HG03175 (cell line): Measurements from ENCODE around the gene FBXO31.
"Not testable (repeated sequence)": the region's sequence is repeated elsewhere in the genome, so short reads cannot be mapped to it uniquely, and the experiment has no call there.

ENCODE experiments used
- ATAC-seq: cut with Tn5 transposase; IDR thresholded peaks from one replicate; pipeline ENCODE4 v1.9.1; 2021; ENCODE audit warnings: mild to moderate bottlenecking, moderate library complexity; ENCODE audit not compliant: unreplicated experiment

The FBXO31 gene

DNA sequence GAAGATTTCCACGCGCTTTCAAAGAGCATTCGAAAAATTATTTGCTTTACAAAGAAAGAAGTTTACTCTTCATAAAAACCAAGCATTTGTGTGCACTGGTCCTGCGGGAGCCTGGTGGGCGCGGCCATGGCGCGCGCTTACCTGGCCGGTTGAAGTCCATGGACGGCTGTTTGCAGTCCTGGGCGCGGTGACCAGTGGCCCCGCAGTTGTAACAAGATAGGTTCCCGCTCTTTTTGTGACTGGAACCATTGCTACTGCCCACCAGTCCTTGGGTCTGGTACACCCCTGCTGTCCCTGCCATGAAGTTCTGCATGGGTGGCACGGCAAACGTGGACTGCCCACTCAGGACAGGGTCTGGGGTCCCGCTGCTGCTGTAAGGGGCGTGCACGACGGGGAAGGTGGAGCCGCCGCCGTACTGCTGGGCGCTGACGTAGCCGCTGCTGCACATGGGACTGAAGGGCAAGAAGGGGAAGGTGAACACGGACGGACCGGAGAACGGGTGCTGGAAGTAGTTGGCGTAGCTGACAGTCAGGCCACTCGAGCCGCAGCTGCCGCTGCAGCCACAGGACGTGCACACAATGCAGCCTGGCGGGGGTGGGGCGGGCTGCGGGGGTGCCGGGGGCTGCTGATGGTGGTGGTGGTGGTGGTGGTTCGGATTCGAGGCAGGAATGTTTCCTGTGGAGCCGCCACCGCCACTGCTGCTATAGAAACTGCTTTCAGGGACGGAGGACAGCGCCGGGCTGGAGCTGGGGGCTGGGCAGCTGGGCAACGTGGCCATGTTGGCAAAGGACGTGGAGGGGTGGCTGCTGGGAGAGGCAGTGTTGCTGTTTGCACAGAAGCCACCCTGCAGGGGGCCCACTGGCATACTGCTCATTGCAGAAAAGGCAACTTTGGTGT is 28.0 kb upstream of the FBXO31 start:
- ATAC-seq, result no peak

DNA sequence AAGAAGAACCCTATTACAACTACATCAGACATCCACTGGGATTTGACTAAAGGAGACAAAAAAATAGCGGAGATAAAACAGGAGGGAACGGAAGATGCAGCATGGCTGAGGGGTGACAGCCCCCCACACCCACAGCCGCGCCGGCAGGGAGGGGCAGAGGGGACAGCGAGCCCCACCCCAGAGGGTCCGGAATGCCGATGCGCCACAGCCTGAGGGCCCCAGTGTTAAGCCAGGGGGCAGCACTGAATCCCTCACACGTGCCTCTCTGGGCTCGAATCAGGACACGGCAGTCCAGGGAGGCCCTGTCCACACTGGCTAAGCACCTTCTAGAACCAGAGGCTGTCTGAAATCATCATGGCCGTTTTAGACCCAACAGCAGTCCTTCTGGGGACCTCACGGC is 27.4 kb upstream of the FBXO31 start:
- no peak for ATAC-seq

DNA sequence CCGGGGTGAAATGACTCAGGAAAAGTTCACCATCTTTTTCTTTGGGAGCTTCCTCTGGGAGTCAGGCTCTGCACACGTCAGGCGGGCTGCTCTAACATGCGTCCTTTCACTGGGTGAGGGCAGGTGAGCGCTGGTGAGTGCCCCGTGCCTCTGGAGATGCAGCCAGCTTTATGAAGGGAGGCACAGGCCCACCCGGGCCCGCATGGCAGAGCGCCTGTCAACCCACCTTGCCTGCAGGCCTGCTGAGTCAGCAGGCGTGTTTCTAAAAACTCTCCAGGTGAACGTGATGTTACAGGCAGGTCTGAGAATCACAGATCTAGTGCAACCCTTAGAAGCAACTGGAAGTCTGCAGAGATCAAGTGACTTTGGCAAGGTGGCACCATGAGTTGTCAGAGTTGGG is 27.0 kb upstream of the FBXO31 start:
- no peak for ATAC-seq

DNA sequence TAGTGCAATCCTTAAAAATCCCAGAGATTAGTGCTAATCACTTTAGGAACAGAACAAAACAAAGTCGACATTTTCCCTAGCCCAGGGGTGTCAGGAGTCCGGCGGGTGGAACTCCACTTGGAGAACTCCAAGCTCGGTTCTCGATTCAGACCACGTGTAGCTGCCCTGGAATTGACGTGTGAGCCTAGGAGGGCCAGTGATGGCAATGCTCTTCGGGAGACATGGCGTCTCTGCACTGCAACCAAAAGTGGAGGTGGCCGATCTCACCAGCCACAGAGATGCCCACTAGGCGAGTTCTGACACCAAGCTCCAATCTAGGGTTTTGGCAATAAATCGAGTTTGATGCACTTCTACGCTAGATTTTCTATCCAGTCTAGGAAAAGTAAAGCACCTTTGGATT is 26.2 kb upstream of the FBXO31 start:
- no peak for ATAC-seq

DNA sequence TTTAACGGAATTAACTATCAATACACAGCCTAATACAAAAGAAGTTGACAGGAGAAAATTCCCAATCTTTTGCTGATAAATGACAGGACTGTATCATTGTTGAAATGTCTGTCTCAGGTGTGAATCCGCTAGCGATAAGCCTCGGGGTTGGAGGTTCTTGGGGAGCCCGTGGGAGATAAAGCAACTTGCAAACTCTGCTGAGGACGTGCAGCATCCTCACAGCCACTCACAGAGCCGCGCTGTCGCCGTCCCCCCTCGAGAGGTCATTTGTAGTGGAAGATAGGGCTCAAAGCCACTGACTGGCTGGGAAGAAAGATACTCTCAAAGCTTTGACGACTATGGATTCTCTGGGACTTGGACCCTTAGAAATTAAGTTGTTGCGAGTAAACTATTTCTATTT is 25.6 kb upstream of the FBXO31 start:
- no peak for ATAC-seq

DNA sequence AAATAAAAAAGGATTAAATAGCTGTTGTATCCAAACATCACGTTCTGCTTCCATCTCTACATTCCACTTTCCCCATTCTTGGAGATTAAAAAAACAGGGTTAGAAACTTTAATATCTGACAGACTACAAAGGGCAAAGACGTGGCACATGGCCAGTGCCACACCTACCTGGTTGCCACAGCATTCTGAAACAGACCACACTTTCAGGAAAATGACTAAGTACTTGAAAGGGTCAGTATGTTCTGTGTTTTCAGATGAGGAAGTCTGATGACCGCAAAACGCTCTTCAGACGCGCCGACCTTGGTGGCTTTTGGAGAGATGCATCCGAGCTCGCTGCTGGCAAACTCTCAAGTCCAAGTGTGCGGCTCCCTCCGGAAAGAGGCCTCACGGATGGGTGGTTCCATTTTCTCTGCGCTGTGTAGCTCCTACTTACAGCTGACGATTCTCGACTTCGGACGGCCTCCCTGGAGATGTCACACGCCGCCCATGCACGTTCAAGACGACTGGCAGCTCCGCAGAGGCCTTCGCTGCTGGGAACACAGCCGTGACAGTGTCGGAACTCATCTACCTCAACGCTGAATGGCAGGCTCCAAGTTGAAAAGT is 24.0 kb upstream of the FBXO31 start:
- ATAC-seq, result no peak

DNA sequence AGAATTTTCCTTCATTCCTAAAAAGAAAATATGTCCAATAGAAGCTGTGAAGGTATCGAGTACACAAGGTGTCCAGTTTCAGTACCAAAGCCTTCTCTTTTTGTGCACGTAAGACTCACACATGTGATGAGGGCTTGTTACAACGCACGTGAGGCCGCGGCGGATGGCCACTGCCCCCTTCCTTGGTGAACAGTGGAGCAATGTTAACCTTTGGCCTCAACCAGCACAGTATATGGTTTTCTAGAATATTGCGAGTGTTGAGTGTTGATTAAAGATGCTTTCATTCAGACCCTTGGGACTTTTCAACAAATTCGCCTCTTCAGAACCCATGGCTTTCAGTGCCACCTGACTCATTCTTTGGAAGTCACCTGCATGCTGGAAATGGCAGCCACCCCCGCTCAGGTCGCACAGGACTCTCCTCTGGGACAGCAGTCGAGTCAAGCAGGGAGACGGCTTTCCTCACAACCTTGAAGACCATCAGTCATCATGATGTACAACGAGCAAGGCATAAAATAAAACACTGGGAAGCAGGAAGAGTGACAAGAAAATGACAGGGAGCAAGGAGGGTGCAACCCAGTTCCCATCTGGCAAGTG is 23.0 kb upstream of the FBXO31 start:
- no peak for ATAC-seq

DNA sequence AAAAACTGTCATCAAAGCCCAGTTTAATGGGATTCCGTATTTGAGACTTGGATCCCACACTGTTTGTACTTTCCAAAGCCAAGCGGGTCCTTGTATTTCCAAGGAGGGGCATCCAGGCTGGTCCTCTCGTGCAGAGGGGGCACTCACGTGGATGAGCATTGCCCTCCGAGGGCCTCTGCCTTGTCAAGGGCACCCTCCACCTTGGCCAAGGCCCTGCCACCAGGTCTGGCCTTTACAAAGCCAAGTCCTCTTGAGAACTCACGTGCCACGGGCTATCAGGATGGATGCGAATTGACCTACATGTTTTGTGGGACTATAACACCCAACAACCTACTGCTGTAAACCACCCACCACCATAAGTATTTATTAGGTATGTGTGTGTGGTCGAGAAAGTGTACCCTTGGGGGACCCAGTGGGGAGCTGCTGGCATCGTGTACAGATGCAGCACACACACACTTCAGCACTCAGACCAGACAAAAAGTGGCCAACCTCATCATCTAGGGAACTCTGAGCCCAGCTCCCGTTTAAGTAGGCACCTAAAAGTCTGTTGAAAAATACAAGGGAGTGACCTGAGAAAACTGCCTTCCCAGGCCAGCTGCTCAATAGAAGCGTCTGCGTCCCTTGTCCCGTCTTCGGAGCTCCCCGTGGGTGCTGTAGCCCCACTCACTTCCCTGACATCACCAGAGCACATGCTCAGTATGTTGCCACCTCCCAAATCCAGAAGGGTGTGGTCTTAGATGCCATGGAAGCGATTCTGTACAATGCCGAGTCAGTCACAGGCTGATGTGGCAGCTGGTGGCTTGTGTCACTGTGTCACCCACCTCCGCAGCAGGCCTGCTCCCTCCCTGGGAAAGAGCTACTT is 21.4 kb upstream of the FBXO31 start:
- no peak for ATAC-seq

DNA sequence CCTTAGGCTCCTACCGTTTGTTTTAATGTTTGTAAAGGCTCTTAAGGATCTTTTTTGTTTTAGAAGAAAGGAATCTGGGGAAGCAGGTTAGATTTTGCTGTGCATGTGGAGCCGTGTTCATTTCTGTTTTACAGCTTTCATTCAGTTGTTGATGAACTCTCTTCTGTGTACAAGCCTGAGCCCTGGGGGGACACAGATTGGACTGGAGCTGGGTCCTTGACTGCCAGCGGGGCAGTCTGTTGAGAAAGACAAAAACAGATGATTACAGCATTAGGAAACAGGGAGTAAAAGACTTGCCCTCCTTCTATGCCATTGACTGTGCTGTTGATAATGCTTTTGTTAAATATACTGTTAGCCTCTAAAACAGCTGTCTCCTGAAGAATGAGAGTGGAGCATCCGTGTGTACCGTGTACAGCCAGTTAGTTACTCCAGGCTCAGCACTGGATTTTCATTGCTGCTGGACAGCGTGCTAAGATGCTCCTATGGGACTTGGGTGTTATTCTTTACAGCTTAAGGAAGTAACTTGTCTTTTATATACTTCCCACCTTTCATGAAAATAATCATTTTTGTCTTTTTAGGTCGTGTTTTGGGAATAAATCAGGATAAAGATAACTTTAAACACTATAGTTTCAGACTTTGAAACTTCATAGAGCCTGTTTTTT is 11.7 kb upstream of the FBXO31 start:
- no peak for ATAC-seq

DNA sequence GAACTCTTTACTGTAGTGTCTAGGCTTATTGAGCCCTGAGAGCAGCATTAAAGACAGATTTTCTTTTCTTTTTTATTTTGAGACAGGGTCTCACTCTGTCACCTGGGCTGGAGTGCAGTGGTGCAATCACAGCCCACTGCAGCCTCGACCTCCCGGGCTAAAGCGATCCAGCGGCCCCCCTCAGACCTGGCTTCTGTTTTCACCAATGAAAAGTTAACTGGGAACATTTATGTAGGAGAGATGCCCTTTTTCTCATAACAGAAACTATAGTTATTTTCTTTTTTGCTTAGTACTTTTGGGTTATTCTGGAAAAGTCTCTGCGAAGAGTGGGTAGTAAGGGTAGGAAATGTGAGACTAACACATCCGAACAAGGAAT is 10.1 kb upstream of the FBXO31 start:
- no peak for ATAC-seq

DNA sequence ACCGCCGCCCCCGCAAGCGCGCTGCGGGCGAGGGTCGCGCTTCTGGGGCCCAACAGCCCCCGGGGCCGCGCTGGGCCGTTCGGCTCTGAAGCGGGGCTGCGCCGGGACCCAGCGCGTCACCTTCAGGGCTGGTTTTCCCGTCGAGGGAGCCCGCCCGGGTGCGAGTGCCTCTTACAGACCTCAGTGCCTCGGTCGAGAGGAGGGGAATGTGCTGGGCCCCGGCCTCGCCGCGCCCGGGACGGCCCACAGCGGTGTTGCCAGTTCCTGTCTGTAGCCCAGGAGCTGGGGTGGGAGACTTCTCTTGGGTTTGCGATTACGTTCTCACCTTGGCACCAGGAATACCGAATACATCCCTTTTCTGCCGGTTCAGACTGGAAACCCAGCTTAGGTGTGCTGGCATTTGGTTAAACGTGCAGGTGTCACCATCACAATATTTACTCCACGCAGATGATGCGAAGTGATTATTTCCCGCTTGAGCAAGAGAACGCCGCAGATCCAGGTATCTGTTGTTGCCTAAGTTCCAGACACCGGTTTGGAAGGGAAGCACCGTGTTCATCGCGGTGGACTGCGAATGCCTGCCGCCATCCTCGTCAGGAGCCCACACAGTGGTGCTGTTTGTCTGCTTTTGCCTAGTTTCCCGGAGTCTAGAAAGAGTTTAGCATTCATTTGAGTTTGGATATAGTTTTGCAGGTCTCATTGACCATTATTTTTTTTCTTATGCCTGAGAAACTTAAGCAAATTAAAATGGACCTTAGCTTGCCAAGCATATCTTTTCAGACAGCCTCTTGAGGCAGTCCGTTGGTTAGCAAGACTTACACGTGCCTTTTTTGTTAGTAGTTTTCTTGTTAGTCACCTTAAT is 9.5 kb upstream of the FBXO31 start:
- ATAC-seq, result no peak

DNA sequence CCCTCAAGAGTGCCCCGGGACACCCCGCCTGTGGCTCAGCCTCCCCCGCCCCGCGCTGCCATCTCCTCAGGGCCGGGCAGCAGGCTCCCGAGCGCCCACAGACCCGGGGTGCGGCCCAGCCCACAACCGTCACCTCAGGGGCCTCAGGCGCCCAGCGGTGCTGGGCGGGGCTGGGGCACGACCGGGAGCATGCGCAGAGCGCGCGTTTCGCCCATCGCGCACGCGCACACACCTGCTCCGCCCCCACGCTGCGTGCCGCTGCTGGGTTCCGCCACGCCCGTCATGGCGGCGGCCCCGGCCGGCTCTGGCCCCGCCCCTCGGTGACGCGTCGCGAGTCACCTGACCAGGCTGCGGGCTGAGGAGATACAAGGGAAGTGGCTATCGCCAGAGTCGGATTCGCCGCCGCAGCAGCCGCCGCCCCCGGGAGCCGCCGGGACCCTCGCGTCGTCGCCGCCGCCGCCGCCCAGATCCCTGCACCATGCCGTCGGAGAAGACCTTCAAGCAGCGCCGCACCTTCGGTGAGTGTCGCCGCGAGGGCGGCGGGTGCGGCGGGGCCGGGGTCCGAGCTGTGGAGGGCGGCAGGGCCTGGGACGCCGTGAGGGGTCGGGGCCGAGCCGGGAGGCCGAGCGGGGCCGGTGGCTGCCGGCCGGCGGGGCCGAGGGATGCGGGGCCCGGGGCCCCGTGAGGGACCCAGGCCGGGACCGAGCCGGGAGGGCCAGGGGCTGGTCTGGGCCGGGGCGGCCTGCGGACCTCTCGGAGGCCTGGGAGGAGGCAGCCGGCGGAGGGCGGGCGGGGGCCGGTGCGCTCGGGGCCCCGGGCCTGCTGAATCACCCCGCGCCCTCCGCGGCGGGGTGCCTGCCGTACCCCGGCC is 8.6 kb upstream of the FBXO31 start, which contains the start of gene MAP1LC3B:
Gene MAP1LC3B, plus strand, starts transcription at position 387 of the 871 bp plus-strand sequence. Its CDS starts 92 bp downstream, at position 479.
- peak; percentile 58 for ATAC-seq

DNA sequence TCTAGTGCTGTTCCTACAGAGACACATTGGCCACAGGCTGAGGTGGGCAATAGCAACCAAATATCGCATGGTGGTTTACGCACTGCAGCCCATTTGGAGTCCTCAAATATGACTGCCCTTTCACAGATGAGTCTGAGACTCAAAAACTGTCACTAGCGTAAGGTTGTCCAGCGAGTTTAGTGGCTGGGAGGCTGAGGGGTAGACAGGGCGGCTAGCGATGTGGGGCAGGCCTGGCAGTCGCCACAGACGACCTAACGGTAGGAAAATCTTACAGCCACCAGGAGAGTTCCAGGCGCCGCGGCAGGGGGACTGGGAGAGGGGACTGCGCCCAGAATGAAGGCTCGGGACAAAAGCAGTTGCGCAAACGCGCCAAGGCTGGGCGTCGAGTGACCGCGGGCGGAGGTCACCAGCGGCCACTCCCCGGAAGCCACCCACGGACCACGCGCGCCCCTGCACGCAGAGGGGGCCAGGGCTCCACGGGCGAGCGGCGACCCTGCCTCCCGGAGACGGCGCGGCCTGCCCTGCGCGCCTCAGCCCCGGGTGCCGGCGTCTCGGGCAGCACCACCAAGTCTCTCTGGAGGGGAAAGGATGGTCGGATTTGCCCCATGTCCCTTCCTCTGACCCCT is 7.9 kb upstream of the FBXO31 start:
- no peak for ATAC-seq

DNA sequence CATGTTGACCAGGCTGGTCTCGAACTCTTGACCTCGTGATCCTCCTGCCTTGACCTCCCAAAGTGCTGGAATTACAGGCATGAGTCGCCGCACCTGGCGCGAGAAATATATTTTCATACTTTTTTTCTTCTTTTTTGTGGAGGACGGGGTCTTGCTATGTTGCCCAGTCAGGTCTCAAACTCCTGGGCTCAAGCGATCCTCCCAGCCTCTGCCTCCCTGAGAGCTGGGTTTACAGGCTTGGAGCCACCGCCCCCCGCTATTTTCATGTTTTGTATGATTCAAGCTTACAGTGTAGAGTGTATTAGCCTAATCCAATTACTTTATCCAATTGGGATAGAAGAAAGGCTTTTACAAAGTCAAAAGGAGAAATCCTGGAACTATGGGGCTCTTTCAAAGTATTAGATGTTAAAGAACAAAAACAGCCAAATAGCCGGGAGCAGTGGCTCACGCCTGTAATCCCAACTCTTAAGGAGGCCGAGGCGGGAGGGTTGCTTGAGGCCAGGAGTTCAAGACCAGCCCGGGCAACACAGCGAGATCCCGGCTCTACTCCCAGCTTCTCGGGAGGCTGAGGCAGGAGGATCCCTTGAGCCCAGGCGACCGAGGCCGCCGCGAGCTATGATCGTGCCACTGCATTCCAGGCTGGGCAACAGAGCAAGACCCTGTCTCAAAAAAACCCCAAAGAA is 7.2 kb upstream of the FBXO31 start:
- ATAC-seq, result no peak

DNA sequence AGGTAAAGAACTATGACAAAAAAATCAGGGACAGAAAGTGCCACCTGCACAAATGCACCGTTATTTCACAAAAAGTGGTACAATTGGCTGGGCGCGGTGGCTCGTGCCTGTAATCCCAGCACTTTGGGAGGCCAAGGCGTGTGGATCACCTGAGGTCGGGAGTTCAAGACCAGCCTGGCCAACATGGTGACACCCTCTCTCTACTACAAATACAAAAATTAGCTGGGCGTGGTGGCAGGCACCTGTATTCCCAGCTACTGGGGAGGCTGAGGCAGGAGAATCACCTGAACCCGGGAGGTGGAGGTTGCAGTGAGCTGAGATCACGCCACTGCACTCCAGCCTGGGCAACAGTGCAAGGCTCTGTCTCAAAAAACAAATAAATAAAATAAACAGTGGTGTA is 6.3 kb upstream of the FBXO31 start:
- not testable (repeated sequence) for ATAC-seq

DNA sequence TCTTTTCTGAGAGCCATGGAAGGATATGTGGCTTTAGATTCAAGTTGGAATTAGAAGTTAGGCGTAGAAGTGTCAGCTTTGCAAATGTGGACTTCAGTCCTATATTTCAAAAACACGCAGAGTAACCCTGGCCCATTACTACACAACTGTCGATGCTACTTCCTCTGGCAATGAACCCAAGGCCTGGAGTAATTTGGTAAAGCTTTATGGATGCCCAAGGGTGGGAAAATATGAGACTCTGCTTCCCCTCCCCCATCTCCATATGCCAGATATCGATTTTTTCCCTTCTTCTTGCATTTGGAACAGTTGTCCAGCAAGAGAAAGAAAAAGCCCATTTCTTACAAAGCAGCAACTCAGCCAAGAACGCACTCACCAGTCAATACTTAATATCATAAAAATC is 5.7 kb upstream of the FBXO31 start:
- no peak for ATAC-seq

DNA sequence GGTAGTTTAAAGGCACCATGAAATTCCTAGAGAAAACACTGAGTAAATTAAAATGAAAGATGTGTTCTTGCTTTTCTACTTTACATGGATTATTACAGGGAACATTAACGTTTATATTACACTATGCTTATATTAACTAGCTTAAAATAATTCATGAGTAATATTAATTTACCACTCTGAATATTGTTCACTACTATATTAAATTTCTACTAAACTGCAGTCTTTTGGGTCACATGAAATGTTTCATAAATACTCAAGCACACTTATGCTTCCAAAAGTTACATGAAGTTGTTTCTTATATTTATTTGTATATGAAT is 5.2 kb upstream of the FBXO31 start:
- ATAC-seq, result no peak
